Left lung (tissue), 10 donors: Measurements from ENCODE around the gene PPFIA4. TPM values are rescaled to one million over a fixed set of nuclear protein-coding genes. Genes with fewer than 3 reads are reported as not detected.

Experiments
- ATAC-seq: fragments of 200-7000 bp; cut with Tn5 transposase; one replicate; pipeline ENCODE4 v1.9.1; 2020; ENCODE audit warnings: moderate library complexity
- DNase-seq, 4 donors: peaks; one replicate each; pipeline ENCODE4 v3.0.0-alpha.2; 2013 to 2020
- H3K27ac ChIP-seq, 2 donors: fragments of 200-600 bp; sonication (generic) in 1 of 2; one replicate each; pipeline versions ENCODE4 v1.5.0 to v1.8.0; 2020 to 2021
- H3K27me3 ChIP-seq, 2 donors: fragments of 200-600 bp; sonication (generic) in 1 of 2; one replicate each; pipeline versions ENCODE4 v1.5.0 to v1.8.0; 2020 to 2021
- H3K36me3 ChIP-seq, 2 donors: fragments of 200-600 bp; sonication (generic) in 1 of 2; one replicate each; pipeline versions ENCODE4 v1.5.0 to v1.8.0; 2020 to 2021
- H3K4me1 ChIP-seq, 2 donors: fragments of 200-600 bp; one replicate each; pipeline ENCODE4 v1.8.0; 2021
- H3K4me3 ChIP-seq, 2 donors: fragments of 200-600 bp; sonication (generic) in 1 of 2; one replicate each; pipeline versions ENCODE4 v1.5.0 to v1.8.0; 2020 to 2021; ENCODE audit warnings: mild to moderate bottlenecking in 1 of 2
- H3K9me3 ChIP-seq, 2 donors: fragments of 200-600 bp; sonication (generic) in 1 of 2; one replicate each; pipeline versions ENCODE4 v1.5.0 to v1.8.0; 2020 to 2021
- intact Hi-C, 2 donors: fragments of 100-400 bp; cut with DNase I; formaldehyde crosslinking; loops; one replicate each; pipeline versions ENCODE4 v1.11.2 to v1.14.2; 2022
- polyA plus RNA-seq, 6 donors: library from polyadenylated mRNA; unstranded; fragments of 120-200 nt; gene quantifications; one replicate each; pipeline ENCODE4 v1.2.1, GENCODE V29; 2013; ENCODE audit not compliant: insufficient read length in 6 of 6
- total RNA-seq, 2 donors: library from RNA; stranded (reverse); fragmentation: NEBNext Ultra II Directional; extraction: Animal tissue kit (Norgen Biotek cat#: 25700); gene quantifications; one replicate each; pipeline ENCODE4 v1.2.1, GENCODE V29; 2021
- TF ChIP-seq, protein P1 (sequence below), 2 donors: fragments of 200-600 bp; sonication (generic) in 1 of 2; IDR thresholded peaks; one replicate each; pipeline versions ENCODE4 v1.5.0 to v1.8.0; 2021; ENCODE audit warnings: antibody characterized with exemption in 2 of 2
- donor health status: DM: no; HTN: yes; CAD: no.
- donor health status: DM: no; HTN: no; CAD: no.

PPFIA4 gene
- total and polyA plus RNA-seq, 8 donors, result 1.3 to 5.1 (median 3.3) TPM

DNA sequence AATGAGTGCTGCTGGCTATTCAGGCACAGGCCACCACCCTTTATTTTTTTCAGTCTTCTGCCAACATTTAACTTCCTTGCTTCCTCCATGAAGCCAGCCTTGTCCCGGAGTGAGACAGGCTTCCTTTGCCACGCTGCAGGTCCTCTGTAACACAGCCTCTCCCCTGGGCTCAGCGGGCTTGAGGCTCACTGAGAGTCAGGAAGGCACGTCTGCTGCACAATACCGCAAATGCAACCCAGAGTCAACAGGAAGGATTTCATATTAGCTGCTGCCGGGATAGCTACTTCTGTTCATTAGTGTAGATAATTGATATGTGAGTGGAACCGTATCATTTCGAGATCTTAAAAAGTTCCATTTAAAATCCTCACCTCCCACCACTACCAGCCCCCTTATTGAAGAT lies 37.0 kb downstream of the PPFIA4 start:
- H3K4me1 ChIP-seq, result peaks cover 0 to 29% of the 10 kb centered on the region in 2 donors
- intact Hi-C loops, result no loop called here
- H3K27me3 ChIP-seq, result no peaks in the 10 kb centered on the region
- no peak overlapping the region for H3K4me3 ChIP-seq
- TF ChIP-seq, protein P1, sequence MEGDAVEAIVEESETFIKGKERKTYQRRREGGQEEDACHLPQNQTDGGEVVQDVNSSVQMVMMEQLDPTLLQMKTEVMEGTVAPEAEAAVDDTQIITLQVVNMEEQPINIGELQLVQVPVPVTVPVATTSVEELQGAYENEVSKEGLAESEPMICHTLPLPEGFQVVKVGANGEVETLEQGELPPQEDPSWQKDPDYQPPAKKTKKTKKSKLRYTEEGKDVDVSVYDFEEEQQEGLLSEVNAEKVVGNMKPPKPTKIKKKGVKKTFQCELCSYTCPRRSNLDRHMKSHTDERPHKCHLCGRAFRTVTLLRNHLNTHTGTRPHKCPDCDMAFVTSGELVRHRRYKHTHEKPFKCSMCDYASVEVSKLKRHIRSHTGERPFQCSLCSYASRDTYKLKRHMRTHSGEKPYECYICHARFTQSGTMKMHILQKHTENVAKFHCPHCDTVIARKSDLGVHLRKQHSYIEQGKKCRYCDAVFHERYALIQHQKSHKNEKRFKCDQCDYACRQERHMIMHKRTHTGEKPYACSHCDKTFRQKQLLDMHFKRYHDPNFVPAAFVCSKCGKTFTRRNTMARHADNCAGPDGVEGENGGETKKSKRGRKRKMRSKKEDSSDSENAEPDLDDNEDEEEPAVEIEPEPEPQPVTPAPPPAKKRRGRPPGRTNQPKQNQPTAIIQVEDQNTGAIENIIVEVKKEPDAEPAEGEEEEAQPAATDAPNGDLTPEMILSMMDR (IDR thresholded peaks at IDR 0.05), result no peak
- no peaks in the 10 kb centered on the region for H3K9me3 ChIP-seq
- H3K36me3 ChIP-seq, result no peaks in the 10 kb centered on the region
- no peak overlapping the region for H3K27ac ChIP-seq
- DNase-seq (no peak), ATAC-seq (no peak)

DNA sequence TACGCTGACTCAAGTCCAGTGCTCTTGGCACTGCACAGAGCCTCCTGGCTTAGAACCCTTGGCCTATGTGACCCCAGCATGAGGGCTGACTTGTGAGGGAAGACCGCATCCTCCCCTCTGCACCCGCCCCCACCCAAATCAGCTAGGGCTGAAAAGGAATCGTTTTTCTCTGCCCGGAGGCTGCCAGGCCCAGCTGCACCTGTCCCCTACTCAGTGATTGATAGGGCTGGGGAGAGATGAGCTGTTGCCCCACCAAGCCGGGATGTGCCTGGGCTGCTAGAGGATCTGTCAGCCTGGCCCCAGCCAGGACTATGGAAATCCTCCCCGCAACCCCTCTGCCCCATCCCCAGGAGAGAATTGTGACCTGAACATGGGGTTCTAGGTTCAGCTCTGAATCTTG lies 38.9 kb downstream of the PPFIA4 start:
- TF ChIP-seq, protein P1 (IDR thresholded peaks at IDR 0.05), result no peak
- peaks cover 9 to 30% of the 10 kb centered on the region in 2 donors for H3K4me1 ChIP-seq
- no peaks in the 10 kb centered on the region for H3K36me3 ChIP-seq
- DNase-seq (no peak), ATAC-seq (no peak)
- intact Hi-C loops, result no loop called here
- H3K4me3 ChIP-seq, result no peak overlapping the region
- no peak overlapping the region for H3K27ac ChIP-seq
- no peaks in the 10 kb centered on the region for H3K9me3 ChIP-seq
- H3K27me3 ChIP-seq, result no peaks in the 10 kb centered on the region

DNA sequence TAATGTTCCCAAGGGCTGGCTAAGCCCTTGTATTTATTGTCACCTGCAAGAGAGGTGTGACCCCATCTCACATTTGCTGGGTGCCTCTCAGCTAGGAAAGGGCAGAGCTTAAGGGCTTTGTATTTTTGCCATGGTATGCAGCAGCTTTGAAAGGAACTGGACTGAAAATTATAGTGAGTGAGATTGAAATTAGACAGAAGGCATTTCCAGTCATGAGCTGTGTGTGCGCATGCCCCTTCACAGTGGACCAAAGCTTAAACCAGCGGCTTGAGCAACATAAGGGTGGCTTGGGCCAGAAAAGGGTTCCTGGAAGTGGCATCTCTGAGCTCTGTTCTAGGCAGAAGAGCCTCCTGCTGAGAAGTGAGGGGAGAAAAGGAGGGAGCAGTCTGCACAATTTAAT lies 39.7 kb downstream of the PPFIA4 start:
- ATAC-seq (no peak), DNase-seq (peak in 1 of 4 donors; percentile 25)
- Histone ChIP-seq H3K4me1 (peaks cover 9 to 31% of the 10 kb centered on the region in 2 donors), H3K36me3 (no peaks in the 10 kb centered on the region), H3K27ac (no peak overlapping the region), H3K27me3 (no peaks in the 10 kb centered on the region), H3K4me3 (no peak overlapping the region), H3K9me3 (no peaks in the 10 kb centered on the region)
- intact Hi-C loops, result no loop called here
- TF ChIP-seq, protein P1 (IDR thresholded peaks at IDR 0.05), result no peak

- no peak overlapping the region for H3K4me3 ChIP-seq
- intact Hi-C loops, result no loop called here
- H3K27ac ChIP-seq, result no peak overlapping the region
- ATAC-seq (no peak), DNase-seq (no peak)
- no peaks in the 10 kb centered on the region for H3K27me3 ChIP-seq
- TF ChIP-seq, protein P1 (IDR thresholded peaks at IDR 0.05), result no peak
- H3K9me3 ChIP-seq, result no peaks in the 10 kb centered on the region
- peaks cover 9 to 31% of the 10 kb centered on the region in 2 donors for H3K4me1 ChIP-seq
- no peaks in the 10 kb centered on the region for H3K36me3 ChIP-seq
These were observed 40.7 kb downstream of the PPFIA4 start for GRCh38 chr1:203066965-203067364.

DNA sequence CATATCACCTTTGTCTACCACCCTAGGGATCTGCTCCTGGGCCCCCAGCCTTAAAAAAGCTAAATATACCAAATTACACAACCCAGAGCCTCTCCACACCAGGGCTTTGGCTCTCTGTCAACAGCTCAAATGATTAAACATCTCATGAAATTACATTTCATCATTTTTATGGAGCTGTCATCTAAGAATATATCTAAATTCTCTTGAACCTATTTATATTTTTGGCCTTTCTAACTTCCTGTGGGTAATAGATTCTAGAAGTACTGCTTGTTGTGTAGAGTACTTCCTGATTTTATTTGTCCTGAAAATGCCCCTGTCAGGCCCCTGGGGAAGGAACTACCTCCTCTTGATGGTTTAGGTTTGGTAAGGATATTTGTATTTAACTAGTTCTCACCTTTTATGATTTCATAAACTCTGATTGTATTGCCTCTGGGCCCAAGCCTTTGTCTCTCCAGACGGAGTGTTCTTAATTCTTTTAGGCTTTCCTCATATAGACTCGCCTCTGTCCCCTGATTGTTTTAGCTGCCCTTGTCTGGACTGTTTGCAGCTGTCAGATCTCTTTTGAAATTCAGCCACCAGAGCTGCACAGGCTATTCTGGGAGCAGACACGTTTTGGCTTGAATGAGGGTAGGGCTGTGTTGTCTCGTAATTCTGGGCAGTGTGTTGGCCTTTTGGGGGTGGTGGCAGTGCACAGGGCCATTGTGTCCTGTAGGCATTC lies 42.9 kb downstream of the PPFIA4 start:
- Histone ChIP-seq H3K36me3 (peaks cover 0 to 4% of the 10 kb centered on the region in 2 donors), H3K27me3 (no peaks in the 10 kb centered on the region), H3K4me1 (peaks cover 9 to 25% of the 10 kb centered on the region in 2 donors), H3K4me3 (no peak overlapping the region), H3K27ac (peak overlapping the region in 1 of 2 donors; percentile 64), H3K9me3 (no peaks in the 10 kb centered on the region)
- ATAC-seq, result peak; percentile 71
- TF ChIP-seq, protein P1 (IDR thresholded peaks at IDR 0.05), result no peak
- intact Hi-C loops, result no loop called here
- DNase-seq, result peak in 2 of 4 donors; percentile 70 to 88
